Neural cell (in vitro differentiated cells): ENCODE measurements around the gene GCN1.

ENCODE experiments used
- CTCF ChIP-seq: fragments of 450-650 bp; IDR thresholded peaks from 2 replicates; pipeline ENCODE4 v1.5.1; 2014; ENCODE audit warnings: antibody characterized with exemption, mild to moderate bottlenecking, moderate library complexity; ENCODE audit not compliant: poor library complexity, severe bottlenecking
- RAD21 ChIP-seq: fragments of 450-650 bp; conservative IDR thresholded peaks from 2 replicates; pipeline ENCODE4 v1.6.1; 2014; ENCODE audit warnings: antibody characterized with exemption, mild to moderate bottlenecking, moderate library complexity
- REST ChIP-seq: IDR thresholded peaks from 2 replicates; pipeline ENCODE4 v1.6.1; 2012; ENCODE audit warnings: borderline replicate concordance

- TF ChIP-seq CTCF (no peak), REST (no peak), RAD21 (no peak)
Measured at GRCh38 chr12:120222288-120222832, 27.8 kb upstream of the GCN1 start.
